Muscle of leg (tissue), 11 donors: ENCODE data around the gene HTR2B. TPM values are rescaled to one million over a fixed set of nuclear protein-coding genes. Genes with fewer than 3 reads are reported as not detected.
"Not testable (repeated sequence)": the region's sequence is repeated elsewhere in the genome, so short reads cannot be mapped to it uniquely, and the experiment has no call there.

Experiments used
- DNase-seq: peaks from one replicate; pipeline ENCODE4 v3.0.0; 2013
- H3K27ac ChIP-seq: one replicate; pipeline ENCODE4 v1.5.1; 2013; ENCODE audit warnings: mild to moderate bottlenecking, low read length, control low read depth
- H3K27me3 ChIP-seq: one replicate; pipeline ENCODE4 v1.6.1; 2013; ENCODE audit warnings: low read length; ENCODE audit not compliant: control insufficient read depth, insufficient read depth
- H3K36me3 ChIP-seq: one replicate; pipeline ENCODE4 v1.6.1; 2013; ENCODE audit warnings: low read length; ENCODE audit not compliant: control insufficient read depth, insufficient read depth
- H3K4me1 ChIP-seq: one replicate; pipeline ENCODE4 v1.6.1; 2013; ENCODE audit warnings: low read length; ENCODE audit not compliant: control insufficient read depth, insufficient read depth
- H3K4me3 ChIP-seq: one replicate; pipeline ENCODE4 v1.5.1; 2013; ENCODE audit warnings: low read length, control low read depth
- H3K9me3 ChIP-seq: replicated peaks from 2 replicates; pipeline ENCODE4 v1.6.1; 2013; ENCODE audit warnings: low read depth, low read length; ENCODE audit not compliant: control insufficient read depth
- WGBS: methylation state at CpG from one replicate; pipeline ENCODE4 v1.1.5; 2013; ENCODE audit warnings: missing lambda C conversion rate; ENCODE audit not compliant: insufficient coverage; 5-methylcytosine and 5-hydroxymethylcytosine counted together
- polyA plus RNA-seq, 8 donors: library from polyadenylated mRNA; unstranded; fragments of 120-200 nt; gene quantifications; one replicate each; pipeline versions ENCODE4 v1.2.1 to v1.2.3, GENCODE V29; 2013; ENCODE audit warnings: inconsistent platforms in 1 of 8, low replicate concordance in 1 of 8; ENCODE audit not compliant: insufficient read length in 8 of 8, insufficient read depth in 1 of 8
- total RNA-seq: library from RNA; stranded (reverse); fragments of 120-200 nt; gene quantifications from one replicate; pipeline ENCODE4 v1.2.4, GENCODE V29; 2013

Gene HTR2B
- total and polyA plus RNA-seq, 9 donors = 0.06 to 0.32 (median 0.22) TPM; not detected in 1

- H3K4me3 ChIP-seq, H3K4me1 ChIP-seq, H3K27ac ChIP-seq, DNase-seq, H3K27me3 ChIP-seq: not testable (repeated sequence)
- Histone ChIP-seq H3K9me3 (peaks cover 20% of the 10 kb centered on the region), H3K36me3 (peaks cover 38% of the 10 kb centered on the region)
- WGBS = 88% methylated on average over 2 of the region's 2 CpGs
These were observed 24.5 kb downstream of the HTR2B start for GRCh38 chr2:231100321-231100720.

GRCh38 chr2:231099918-231100317 lies 24.9 kb downstream of the HTR2B start:
- Histone ChIP-seq H3K27ac (no peak overlapping the region), H3K4me1 (no peaks in the 10 kb centered on the region), H3K9me3 (peaks cover 20% of the 10 kb centered on the region), H3K4me3 (no peak overlapping the region), H3K27me3 (no peaks in the 10 kb centered on the region), H3K36me3 (peaks cover 38% of the 10 kb centered on the region)
- 92% methylated on average over 3 of the region's 8 CpGs for WGBS
- no peak for DNase-seq

- no peaks in the 10 kb centered on the region for H3K4me1 ChIP-seq
- no peak for DNase-seq
- H3K27ac ChIP-seq = no peak overlapping the region
- no peak overlapping the region for H3K4me3 ChIP-seq
- H3K9me3 ChIP-seq = peaks cover 15% of the 10 kb centered on the region
- WGBS = 90% methylated on average over 2 of the region's 4 CpGs
- H3K36me3 ChIP-seq = peaks cover 41% of the 10 kb centered on the region
- H3K27me3 ChIP-seq = no peaks in the 10 kb centered on the region
These were observed 30.0 kb downstream of the HTR2B start for GRCh38 chr2:231094736-231095346.

GRCh38 chr2:231093933-231094332 lies 30.9 kb downstream of the HTR2B start:
- peaks cover 41% of the 10 kb centered on the region for H3K36me3 ChIP-seq
- WGBS = 76% methylated on average over 4 of the region's 5 CpGs

GRCh38 chr2:231088754-231089153 lies 36.1 kb downstream of the HTR2B start:
- DNase-seq = no peak
- H3K4me1 ChIP-seq = no peaks in the 10 kb centered on the region
- peaks cover 49% of the 10 kb centered on the region for H3K36me3 ChIP-seq
- H3K4me3 ChIP-seq = no peak overlapping the region
- H3K27ac ChIP-seq = no peak overlapping the region
- WGBS = no CpG with 5 or more reads among the region's 4 CpGs
- no peaks in the 10 kb centered on the region for H3K27me3 ChIP-seq
- no peaks in the 10 kb centered on the region for H3K9me3 ChIP-seq

More at GRCh38 chr2:231093933-231094332, 30.9 kb downstream of the HTR2B start:
- Histone ChIP-seq H3K9me3 (peaks cover 6% of the 10 kb centered on the region), H3K27me3 (no peaks in the 10 kb centered on the region), H3K4me1 (no peaks in the 10 kb centered on the region), H3K4me3 (no peak overlapping the region), H3K27ac (no peak overlapping the region)
- no peak for DNase-seq

- Histone ChIP-seq H3K4me1 (no peaks in the 10 kb centered on the region), H3K9me3 (no peaks in the 10 kb centered on the region), H3K36me3 (peaks cover 54% of the 10 kb centered on the region), H3K27ac (no peak overlapping the region), H3K27me3 (no peaks in the 10 kb centered on the region), H3K4me3 (no peak overlapping the region)
- DNase-seq = no peak
- WGBS = no CpG with 5 or more reads among the region's 1 CpG
These were observed 40.3 kb downstream of the HTR2B start for GRCh38 chr2:231084565-231084964.

GRCh38 chr2:231069379-231070054 lies 55.3 kb downstream of the HTR2B start:
- H3K27ac ChIP-seq = no peak overlapping the region
- no peak for DNase-seq
- no peaks in the 10 kb centered on the region for H3K9me3 ChIP-seq
- H3K36me3 ChIP-seq = peaks cover 35% of the 10 kb centered on the region
- H3K4me3 ChIP-seq = no peak overlapping the region
- H3K27me3 ChIP-seq = no peaks in the 10 kb centered on the region
- H3K4me1 ChIP-seq = no peaks in the 10 kb centered on the region
- no CpG with 5 or more reads among the region's 1 CpG for WGBS

- peaks cover 38% of the 10 kb centered on the region for H3K36me3 ChIP-seq
- no peak overlapping the region for H3K27ac ChIP-seq
- H3K4me3 ChIP-seq = no peak overlapping the region
- H3K27me3 ChIP-seq = no peaks in the 10 kb centered on the region
- no peaks in the 10 kb centered on the region for H3K9me3 ChIP-seq
- no peaks in the 10 kb centered on the region for H3K4me1 ChIP-seq
- DNase-seq = no peak
- no CpG with 5 or more reads among the region's 5 CpGs for whole genome bisulfite sequencing
These were observed 56.2 kb downstream of the HTR2B start for GRCh38 chr2:231068525-231069222.

GRCh38 chr2:231067531-231067930 lies 57.3 kb downstream of the HTR2B start:
- H3K27me3 ChIP-seq, DNase-seq, H3K27ac ChIP-seq, H3K4me1 ChIP-seq, H3K4me3 ChIP-seq, H3K9me3 ChIP-seq: not testable (repeated sequence)
- WGBS = 67% methylated on average over 2 of the region's 8 CpGs
- peaks cover 43% of the 10 kb centered on the region for H3K36me3 ChIP-seq

GRCh38 chr2:231065966-231066365 lies 58.9 kb downstream of the HTR2B start:
- Histone ChIP-seq H3K27me3 (no peaks in the 10 kb centered on the region), H3K36me3 (peaks cover 46% of the 10 kb centered on the region), H3K4me3 (no peak overlapping the region), H3K27ac (no peak overlapping the region), H3K4me1 (no peaks in the 10 kb centered on the region), H3K9me3 (no peaks in the 10 kb centered on the region)
- WGBS = no CpG with 5 or more reads among the region's 1 CpG
- no peak for DNase-seq
